Measurements from ENCODE around the gene MYO1F.
"Not testable (repeated sequence)": the region's sequence is repeated elsewhere in the genome, so short reads cannot be mapped to it uniquely, and the experiment has no call there.

The MYO1F gene

GRCh38 chr19:8558325-8558724 is 18.9 kb downstream of the MYO1F start:
- TF ChIP-seq CTCF (IDR thresholded peaks at IDR 0.05; ENCODE audit: extremely low read depth, missing control alignments), result no peak
- no peak for DNase-seq (ENCODE audit: low spot score)

- no peak for TF ChIP-seq CTCF (IDR thresholded peaks at IDR 0.05; ENCODE audit: extremely low read depth, missing control alignments)
- DNase-seq (ENCODE audit: low spot score), result no peak
These were observed 19.5 kb downstream of the MYO1F start for GRCh38 chr19:8557642-8558238.

- not testable (repeated sequence) for DNase-seq (ENCODE audit: low spot score)
These were observed 23.5 kb downstream of the MYO1F start for GRCh38 chr19:8553729-8554128.

- no peak for DNase-seq (ENCODE audit: low spot score)
- no peak for TF ChIP-seq CTCF (IDR thresholded peaks at IDR 0.05; ENCODE audit: extremely low read depth, missing control alignments)
These were observed 24.4 kb downstream of the MYO1F start for GRCh38 chr19:8552810-8553209.

GRCh38 chr19:8550070-8550469 is 27.2 kb downstream of the MYO1F start:
- DNase-seq (ENCODE audit: low spot score), result no peak
- no peak for TF ChIP-seq CTCF (IDR thresholded peaks at IDR 0.05; ENCODE audit: extremely low read depth, missing control alignments)

GRCh38 chr19:8545743-8546142 is 31.5 kb downstream of the MYO1F start:
- DNase-seq (ENCODE audit: low spot score), result no peak
- TF ChIP-seq CTCF (IDR thresholded peaks at IDR 0.05; ENCODE audit: extremely low read depth, missing control alignments), result no peak

- TF ChIP-seq CTCF (IDR thresholded peaks at IDR 0.05; ENCODE audit: extremely low read depth, missing control alignments), result no peak
- no peak for DNase-seq (ENCODE audit: low spot score)
These were observed 33.1 kb downstream of the MYO1F start for GRCh38 chr19:8544168-8544567.

GRCh38 chr19:8539621-8540149 is 37.6 kb downstream of the MYO1F start:
- DNase-seq (ENCODE audit: low spot score), result no peak

More at GRCh38 chr19:8539621-8540149, 37.6 kb downstream of the MYO1F start:
- TF ChIP-seq CTCF (IDR thresholded peaks at IDR 0.05; ENCODE audit: extremely low read depth, missing control alignments), result no peak

All from GM20000 (cell line).